Mesenteric fat pad (tissue), 1 donor: ENCODE results near the gene CASTOR2. TPM values are rescaled to one million over a fixed set of nuclear protein-coding genes. Genes with fewer than 3 reads are reported as not detected.
"Not testable (repeated sequence)": the region's sequence is repeated elsewhere in the genome, so short reads cannot be mapped to it uniquely, and the experiment has no call there.

Source experiments
- DNase-seq: peaks from one replicate; pipeline ENCODE4 v3.0.0-alpha.2; 2020; ENCODE audit warnings: low spot score
- total RNA-seq: library from RNA; stranded (reverse); fragmentation: NEBNext Ultra II Directional; extraction: Animal tissue kit (Norgen Biotek cat#: 25700); gene quantifications from one replicate; pipeline ENCODE4 v1.2.1, GENCODE V29; 2021
- donor health status: DM: yes; HTN: yes; CAD: no.

The CASTOR2 gene
- total RNA-seq, 1 donor from 2014 or later: 25.3 TPM

- DNase-seq: not testable (repeated sequence)
These were observed 30.5 kb downstream of the CASTOR2 start for GRCh38 chr7:74994869-74995543.

- DNase-seq: not testable (repeated sequence)
These were observed 31.9 kb downstream of the CASTOR2 start for GRCh38 chr7:74996361-74996760.

- not testable (repeated sequence) for DNase-seq
These were observed 33.3 kb downstream of the CASTOR2 start for GRCh38 chr7:74997811-74998210.

- not testable (repeated sequence) for DNase-seq
These were observed 36.9 kb downstream of the CASTOR2 start for GRCh38 chr7:75001356-75001755.

GRCh38 chr7:75010036-75010435 is 45.5 kb downstream of the CASTOR2 start:
- DNase-seq: no peak

GRCh38 chr7:75017832-75018231 is 53.3 kb downstream of the CASTOR2 start:
- no peak for DNase-seq

GRCh38 chr7:75018570-75019364 is 54.3 kb downstream of the CASTOR2 start:
- no peak for DNase-seq

- no peak for DNase-seq
These were observed 55.3 kb downstream of the CASTOR2 start for GRCh38 chr7:75019800-75020199.

GRCh38 chr7:75024922-75025321 is 60.4 kb downstream of the CASTOR2 start:
- DNase-seq: no peak

- DNase-seq: no peak
These were observed 63.8 kb downstream of the CASTOR2 start for GRCh38 chr7:75028299-75028698.

- no peak for DNase-seq
These were observed 68.6 kb downstream of the CASTOR2 start for GRCh38 chr7:75033064-75033463.

- no peak for DNase-seq
These were observed 69.3 kb downstream of the CASTOR2 start for GRCh38 chr7:75033826-75034225.

- DNase-seq: no peak
These were observed 74.0 kb downstream of the CASTOR2 start for GRCh38 chr7:75038508-75038907.

GRCh38 chr7:75039166-75039565 is 74.7 kb downstream of the CASTOR2 start:
- no peak for DNase-seq

- no peak for DNase-seq
These were observed 75.2 kb downstream of the CASTOR2 start for GRCh38 chr7:75039709-75040108.

- no peak for DNase-seq
These were observed 76.0 kb downstream of the CASTOR2 start for GRCh38 chr7:75040512-75040911.

GRCh38 chr7:75042286-75042685 is 77.8 kb downstream of the CASTOR2 start:
- no peak for DNase-seq

GRCh38 chr7:75042831-75043703 is 78.6 kb downstream of the CASTOR2 start:
- no peak for DNase-seq

GRCh38 chr7:75045881-75046280 is 81.4 kb downstream of the CASTOR2 start:
- DNase-seq: no peak

GRCh38 chr7:75048435-75049379 is 84.2 kb downstream of the CASTOR2 start:
- no peak for DNase-seq

GRCh38 chr7:75049817-75050216 is 85.3 kb downstream of the CASTOR2 start:
- DNase-seq: no peak
